HG03571 (cell line): ENCODE measurements around the gene MFAP4.

ENCODE experiments used
- ATAC-seq: cut with Tn5 transposase; IDR thresholded peaks from one replicate; pipeline ENCODE4 v1.9.1; 2021; ENCODE audit not compliant: unreplicated experiment

The MFAP4 gene

DNA sequence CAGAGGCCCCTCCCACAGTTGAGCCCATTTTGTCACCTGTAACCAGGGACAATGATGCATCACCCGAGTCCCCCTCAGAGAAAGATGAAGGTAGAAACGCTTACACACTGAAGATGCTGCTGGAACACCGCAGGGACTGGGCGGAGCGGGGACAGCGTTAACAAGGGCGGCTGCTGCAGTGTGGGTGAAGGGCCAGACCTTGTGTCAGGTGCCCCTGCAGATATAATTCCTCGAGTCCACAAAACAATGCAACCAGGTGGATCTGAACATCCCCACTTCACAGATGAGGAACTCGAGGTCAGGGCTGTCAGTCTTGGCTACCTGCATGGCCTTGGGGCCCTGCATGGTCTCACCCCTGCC, 15.0 kb downstream of the MFAP4 start:
- no peak for ATAC-seq

DNA sequence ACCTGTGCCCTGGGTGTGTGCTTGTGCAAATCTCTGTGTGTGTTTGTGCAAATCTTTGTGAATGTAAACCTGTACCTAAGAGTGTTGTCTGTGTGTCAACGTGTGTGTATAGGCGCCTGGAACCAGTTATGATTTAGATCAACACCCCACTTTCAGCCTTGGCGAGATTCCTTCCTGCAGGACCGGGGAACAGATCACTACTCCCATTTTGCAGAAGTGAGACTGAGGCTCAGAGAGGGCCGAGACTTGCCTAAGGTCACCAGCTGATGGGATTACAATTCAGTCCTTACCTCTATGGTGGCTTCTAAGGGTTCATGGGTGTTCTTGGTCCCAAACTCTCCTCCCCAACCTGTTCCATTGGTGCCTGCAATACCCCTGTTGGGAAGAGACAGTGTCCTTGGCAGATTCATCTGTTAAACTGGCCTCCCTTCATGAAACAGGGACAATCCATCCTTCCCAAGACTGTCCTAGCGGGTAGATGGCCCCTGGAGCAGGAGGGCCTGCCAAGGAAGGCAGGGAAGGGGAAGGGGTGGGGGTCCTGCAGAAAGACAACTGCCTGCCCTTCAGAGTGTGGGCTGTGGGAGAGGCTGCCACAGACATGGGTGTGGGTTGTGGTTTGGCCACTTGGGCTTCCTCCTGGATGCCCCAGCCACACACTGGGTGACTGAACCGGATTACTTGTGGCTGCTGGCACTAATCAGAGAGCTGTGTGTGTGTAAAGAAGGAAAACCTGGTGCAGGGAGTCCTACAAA, 15.6 kb downstream of the MFAP4 start:
- ATAC-seq, result no peak

DNA sequence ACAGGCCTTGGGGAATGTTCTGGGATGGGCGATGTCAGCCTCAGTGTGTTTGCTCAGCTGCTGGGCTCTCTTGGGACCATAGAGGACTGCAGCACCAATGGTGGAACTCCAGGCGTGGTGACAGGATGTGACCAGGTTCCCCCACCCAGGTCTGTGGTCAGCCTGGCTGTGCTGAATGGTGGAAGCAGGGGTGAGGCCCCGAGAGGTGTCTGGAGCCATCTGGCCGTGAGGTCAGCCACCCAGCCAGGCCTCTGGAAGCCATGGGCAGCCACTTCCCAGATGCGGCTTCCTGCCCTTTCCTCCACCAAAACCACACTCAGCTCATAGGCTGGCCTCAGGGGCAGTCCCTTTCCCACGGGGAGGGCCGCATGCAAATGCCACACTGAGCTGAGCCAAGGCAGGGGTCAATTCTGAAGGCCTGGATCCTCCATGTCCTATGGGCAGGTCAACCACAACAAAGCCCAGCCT, 16.5 kb downstream of the MFAP4 start:
- peak; percentile 70 for ATAC-seq

DNA sequence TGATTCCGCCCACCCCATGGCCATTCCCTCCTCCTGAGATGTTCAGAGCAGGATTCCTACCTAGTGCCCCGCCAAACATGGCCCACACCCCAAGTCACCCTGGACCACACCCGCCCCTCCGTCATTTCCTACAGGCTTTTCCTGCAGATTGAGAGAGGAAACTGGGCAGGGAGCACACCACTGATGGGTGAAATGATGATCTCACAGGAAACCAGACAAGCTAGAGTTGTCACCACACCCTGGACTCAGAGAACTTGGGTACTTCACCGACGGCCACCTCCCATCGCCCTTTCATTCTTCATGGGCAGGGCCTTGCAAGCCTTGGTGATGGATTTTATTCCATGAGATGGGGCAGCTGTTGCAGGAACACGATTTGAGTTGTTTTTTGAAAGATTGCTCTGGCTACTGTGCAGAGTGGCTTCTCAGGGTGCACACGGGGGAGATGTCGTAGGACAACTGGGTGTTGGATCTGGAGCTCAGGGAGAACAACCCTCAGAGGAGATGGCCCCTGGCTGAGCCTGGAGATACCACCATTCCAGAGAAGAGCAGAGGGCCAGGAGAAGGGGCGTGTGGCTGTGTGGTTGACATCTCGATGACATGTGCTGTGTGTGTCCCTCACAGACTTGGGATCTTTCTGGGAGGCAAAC, 17.0 kb downstream of the MFAP4 start:
- ATAC-seq, result no peak

DNA sequence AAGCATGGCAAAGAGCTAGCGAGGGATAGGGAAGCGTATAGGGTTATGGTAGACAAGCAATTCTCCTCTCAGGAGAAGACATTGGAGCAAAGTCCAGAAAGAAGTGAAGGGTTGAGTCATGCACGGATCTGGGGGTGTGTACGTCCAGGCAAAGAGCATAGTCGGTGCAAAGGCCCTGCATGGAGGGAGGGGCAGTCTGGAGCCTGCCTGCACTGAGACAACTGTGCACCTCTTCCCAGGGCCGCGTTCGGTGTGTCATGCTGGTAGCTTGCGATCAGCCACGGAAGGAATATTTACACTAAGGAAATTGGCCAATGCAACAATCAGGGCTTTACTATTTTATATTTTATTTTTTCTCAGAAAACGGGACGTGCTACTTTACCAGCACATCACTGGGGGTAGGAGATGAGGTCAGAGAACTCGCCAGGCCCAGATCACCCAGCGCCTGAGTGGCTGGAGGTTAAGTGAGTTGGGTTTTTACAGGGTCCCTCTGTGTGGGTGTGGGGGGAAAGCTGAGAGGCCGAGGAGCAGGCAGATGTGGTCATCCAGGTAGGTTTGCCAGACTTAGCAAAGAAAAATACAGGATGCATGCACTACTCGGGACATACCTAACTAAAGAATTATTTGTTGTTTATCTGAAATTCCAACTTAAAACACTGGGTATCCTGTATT, 17.7 kb downstream of the MFAP4 start:
- no peak for ATAC-seq

DNA sequence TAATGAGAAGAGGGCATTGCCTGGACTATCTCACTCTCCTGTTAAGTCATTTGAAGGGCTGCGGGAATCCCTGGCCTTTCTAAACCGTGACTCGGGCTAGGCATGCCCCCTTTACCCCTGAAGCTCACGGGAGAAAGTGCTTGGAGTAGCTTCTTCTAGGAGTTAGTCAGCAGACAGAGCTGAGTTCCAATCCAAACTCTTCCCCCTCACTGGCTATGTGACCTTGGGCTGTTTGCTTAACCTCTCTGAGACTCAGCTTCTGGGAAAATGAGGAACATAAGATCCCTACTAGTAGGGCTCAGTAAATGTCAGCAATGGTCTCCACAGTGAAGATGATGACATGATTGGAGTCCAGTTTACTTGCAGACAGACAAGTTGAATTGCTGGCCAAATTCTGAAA, 18.8 kb downstream of the MFAP4 start:
- ATAC-seq, result no peak

DNA sequence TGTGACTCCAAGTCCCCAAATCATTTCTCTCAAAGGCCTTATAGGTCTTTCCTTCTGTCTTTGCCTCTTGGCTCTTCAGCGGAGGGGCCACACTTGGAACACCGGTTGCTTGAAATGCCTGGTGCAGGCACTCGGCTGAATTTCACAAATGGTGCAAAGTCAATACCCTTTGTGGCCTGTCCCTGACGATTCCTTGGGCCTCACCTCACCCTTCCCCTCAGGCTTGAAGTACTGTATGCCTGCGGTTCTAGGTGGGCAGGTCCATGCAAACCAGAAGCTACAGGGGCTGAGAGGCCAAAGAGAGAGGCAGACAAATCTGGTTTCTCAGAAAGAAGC, 20.4 kb downstream of the MFAP4 start:
- no peak for ATAC-seq

DNA sequence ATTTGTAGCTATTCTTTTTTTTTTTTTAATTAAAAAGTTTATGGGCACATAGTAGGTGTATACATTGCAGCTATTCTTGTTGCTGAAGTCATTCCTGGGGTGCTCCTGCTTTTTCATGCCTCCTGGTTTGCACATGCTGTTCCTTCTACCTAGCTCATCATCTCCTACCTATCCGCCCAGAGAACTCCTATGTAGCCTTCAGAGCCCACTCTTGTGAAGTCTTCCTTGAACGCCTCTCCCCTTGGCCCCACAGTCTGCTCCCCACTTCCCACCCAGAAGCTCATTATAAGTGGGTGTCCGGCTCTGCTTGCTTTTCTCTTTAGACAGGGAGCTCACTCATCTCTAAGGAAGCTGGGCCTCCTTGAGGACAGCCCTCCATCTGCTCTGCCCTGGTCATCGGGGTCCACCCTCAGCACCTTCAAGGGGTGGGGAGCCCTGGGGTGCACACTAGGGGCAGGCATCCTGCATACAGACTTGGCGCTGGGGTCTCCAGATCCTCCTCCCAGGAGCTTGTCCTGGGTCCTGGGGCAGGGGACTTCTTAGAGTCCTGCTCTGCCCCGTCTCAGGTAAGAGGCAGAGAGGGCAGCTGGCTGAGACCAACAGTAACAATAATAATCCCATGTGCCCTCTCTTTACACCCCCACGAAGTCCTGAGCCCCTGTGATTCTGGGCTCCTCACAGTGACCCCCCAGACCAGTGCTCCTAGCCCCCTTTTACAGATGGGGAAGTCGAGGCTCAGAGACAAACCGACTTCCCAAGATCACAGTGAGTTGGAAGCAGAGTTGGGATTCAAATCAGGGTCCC, 21.0 kb downstream of the MFAP4 start:
- no peak for ATAC-seq

DNA sequence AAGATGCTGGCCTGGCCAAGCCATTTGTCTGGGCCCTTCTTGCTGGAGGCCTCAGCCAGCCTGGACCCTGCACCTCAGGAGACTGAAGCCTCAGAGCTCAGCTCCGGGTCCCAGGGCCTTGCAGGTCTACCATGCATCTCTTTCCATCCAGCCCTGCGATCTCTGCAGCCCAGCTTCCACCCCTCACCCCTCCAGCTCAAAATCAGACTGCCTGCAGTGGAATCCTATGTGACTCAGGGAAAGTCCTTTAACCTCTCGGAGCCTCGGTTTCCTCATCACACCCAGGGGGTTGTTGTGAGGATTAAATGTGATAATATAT, 21.5 kb downstream of the MFAP4 start:
- no peak for ATAC-seq

DNA sequence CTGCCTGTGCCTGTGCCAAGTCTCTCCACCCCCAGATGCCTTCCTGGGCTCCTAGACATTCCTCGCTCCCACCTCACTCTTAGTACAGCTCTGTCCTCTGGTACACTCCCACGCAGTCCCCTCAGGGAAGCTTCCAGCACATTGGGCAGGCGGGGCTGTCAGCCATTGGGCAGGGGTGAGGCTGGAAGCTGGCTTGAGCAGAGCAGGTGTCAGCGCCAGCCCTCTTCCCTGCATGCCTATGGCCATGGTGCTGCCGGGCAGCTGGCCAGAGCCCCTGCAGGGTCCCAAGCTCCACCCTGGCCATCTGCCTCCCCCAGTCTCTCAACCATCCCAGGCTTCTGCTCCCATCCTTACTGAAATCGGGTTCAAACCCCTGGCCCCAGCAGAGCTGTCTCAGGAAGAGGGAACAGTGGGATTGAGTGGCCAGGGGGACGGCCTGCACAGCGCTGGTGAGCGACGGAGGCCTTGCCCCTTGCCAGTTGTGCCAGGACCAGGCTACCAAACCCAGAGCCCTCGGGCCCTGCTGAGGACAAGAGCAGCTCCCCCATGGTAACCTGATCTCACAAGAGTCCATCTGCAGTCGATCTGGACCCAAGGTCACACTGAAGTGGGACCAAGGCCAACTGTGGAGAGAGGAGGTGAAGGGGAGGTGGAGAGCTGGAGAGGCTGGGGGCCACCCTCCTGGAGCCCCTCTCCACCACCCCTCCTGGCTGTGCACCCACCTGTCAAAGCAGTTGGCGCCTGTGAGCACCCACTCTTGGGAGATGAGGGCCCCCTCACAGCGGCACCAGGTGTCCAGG, 22.1 kb downstream of the MFAP4 start:
- no peak for ATAC-seq

DNA sequence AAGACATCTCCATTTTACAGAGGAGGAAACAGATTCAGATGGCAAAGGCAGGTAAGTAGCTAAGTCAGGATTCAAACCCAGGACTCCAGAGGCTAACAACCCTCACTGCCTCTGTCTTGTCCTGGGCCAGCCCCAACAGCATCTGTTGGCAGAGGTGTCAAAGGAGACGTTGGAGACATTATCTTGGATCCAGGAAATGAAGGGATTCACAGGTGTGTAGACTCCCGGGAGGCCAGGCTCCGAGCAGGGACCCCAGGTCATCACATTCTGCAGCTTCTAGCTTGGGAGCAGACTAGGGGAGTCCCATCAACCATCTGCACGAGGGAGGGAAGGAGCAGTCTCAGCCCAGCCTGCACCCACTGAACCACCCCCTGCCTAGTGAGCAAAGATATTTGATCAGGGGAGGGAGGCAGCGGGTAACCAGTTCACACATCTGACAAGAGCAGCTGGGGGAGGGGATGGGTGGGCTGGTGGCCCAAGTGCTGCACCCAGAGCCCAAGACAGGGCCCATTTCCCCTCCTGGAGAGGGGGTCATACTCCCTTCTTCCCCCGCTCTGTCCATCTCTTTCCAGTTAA, 23.4 kb downstream of the MFAP4 start:
- no peak for ATAC-seq

DNA sequence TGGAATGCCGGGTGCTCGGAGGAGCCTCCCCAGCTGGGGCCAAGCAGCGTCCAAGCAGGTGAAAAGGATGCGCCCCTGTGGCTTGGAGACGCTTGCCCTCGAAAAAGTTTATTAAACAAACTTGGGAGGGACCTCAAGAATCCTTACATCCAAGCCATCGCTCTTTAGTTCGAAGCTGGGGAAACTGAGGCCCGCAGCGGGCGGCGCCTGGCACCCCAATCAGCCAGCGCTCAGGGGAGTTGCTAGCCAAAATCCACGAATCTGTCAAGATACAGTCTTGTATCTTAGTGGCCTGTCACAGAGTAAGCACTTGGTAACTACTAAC, 23.9 kb downstream of the MFAP4 start:
- no peak for ATAC-seq

DNA sequence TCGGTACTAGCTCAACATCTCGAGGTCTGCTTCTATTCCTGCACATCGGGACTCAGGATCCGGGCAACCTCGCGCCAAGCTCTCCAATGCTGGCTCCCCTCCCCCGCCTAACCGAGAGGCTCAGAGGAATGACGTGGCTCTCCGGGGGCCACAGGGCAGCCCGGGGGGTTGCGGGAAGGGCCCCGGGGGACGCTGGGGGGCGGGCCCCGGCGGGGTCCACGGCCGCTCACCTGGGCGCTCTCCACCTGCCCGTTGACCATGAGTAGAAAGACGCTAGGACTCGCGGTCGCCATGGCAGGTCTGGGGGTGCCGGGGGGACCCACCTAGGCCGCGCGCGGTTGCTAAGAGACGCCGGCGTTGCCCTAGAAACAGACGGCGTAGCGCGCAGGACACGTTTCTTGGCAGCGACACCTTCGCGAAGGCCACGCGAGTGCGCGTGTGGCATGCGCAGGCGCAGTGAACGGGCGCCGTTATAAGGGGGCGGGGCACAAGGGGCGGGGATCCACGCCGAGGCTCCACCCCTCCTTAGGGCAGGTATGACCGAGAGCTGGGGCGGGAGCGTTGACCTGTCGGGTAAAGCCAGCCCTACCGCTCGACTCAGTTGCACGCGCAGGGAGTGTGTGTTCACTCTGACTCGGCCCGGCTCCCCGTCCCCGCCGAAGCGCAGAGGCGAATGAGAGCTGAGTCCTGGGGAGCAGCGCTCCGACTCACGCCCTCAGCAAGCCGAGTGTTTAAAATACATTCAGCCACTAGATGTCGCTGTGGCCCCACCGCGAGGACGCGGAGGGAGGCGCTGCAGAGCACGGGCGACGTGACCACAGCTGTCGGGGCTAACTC, 24.5 kb downstream of the MFAP4 start, which contains the start of gene B9D1:
B9D1 (minus strand) TSS at position 447 of the 837 bp plus-strand sequence; CDS start at position 293, 154 bp downstream.
- ATAC-seq, result peak; percentile 70

DNA sequence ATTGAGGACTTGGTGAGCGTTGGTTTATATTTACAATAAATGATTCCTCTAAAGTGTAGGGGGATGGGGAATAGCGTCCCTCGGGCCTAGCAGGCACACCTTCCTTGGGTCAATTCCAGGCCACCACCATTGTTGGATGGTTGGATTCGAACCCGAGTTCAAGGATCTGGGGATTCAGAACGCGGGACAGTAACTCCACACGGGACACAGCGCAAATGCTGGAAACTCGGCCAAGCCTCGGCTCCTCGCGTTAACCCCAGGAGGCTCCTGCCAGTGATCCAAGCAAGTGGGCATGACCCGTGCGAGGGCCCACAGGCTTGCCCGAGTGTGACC, 25.1 kb downstream of the MFAP4 start:
- no peak for ATAC-seq

DNA sequence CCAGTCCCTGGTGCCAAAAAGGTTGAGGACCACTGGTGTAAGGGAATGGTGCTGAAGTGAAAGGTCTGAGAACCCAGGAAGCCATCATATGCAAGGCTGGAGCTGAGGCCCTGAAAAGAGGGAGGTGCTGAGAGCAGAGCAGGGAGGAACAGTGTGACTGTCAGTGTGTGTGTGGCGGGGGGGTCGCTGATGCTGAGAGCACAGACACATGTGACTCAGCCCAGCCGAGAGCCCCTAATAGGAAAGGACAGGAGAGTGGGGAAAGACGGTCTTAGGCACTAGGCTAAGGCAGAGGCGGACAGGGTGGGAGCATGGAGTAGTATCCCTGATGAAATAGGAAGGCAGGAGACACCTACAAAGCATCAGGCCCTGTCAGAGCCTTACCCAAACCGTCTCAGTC, 25.7 kb downstream of the MFAP4 start:
- no peak for ATAC-seq

DNA sequence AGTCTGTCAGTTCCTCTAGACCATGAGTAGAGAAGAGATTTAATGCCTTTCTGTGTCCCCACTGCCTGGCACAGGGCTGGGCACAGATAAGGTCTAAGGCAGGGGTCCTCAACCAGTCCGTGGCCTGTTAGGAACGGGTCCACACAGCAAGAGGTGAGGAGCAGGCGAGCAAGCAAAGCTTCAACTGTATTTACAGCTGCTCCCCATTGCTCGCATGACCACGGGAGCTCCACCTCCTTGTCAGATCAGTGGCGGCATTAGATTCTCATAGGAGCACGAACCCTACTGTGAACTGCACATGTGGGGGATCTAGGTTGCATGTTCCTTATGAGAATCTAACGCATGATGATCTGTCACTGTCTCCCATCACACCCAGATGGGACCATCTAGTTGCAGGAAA, 26.2 kb downstream of the MFAP4 start:
- ATAC-seq, result no peak

DNA sequence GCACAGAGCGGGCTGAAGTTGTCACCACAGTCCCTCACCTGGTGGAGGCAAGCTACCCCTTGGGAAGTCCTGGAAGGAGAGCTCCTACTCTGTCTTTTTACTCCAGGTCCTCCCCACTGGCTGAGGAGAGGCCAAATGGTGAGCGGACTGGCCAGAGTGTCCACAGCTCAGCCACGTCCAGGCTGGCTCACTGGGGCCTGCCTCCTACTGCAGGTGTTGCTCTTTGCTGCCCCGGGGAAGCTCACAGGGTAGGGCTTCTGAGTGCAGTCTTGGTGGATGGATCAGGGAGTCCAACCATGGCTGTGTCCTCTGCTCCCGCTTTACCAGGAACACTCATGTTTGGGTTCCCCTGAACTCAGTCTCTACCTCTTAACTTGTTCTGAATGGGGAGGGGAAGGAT, 27.1 kb downstream of the MFAP4 start:
- ATAC-seq, result no peak

DNA sequence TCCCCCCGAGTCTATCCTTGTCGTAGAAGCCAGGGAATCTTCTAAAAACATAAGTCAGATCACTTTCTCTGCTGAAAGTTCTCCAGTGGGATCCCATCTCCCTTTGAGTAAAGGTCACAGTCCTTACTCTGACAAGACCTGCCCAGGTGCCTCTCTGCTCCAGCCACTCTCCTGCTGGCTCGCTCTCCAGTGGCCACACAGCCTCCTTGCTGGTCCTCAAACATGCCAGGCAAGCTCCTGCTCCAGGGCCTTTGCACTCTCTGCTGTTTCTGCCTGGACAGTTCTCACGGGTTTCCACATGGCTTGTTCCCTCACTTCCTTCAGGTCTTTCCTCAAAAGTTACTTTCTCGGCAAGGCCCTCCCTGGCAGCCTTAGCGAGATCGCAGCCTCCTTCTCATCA, 27.8 kb downstream of the MFAP4 start:
- ATAC-seq, result no peak

DNA sequence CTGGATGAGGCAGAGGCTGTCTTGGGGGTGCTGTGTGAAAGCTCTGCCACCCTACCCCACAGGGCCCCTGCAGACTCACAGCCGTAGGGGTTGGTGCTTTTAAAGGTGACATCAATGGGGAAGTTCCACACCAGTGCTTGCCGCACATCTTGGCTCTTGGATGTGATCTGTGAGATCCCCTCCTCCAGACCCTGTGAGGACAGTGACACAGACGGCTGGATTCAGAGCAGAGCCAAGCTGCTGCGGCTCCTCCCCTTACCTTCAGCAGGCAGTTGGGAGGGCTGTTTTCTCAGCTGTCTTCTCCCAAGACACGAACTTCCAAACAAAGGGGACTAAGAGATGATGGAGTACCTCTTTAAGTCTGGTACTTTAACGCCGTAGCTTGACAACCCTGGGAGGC, 29.2 kb downstream of the MFAP4 start:
- ATAC-seq, result no peak

DNA sequence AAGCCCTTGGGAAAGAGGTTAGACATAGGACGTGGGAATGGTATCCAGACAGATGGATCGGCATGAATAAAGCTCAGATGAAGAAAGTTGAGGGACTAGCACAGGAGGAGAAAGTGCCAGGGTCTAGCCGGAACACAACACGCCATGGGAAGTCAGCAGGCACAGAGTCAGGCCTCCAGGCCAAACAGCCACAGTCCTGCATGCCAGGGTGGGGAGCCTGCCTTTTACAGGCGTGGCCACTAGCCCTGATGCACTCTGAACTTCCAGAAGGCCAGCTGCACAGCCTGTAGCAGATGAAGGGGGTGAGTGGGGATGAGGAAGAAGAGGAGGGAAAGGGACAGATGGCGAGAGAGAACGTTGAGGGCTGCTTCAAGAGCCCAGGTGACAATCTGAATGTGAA, 29.6 kb downstream of the MFAP4 start:
- no peak for ATAC-seq
